NB4 (cell line): Measurements from ENCODE around the gene ZNF518A.

Experiments used
- DNase-seq: peaks from one replicate; pipeline ENCODE4 v3.0.0; 2010; ENCODE audit warnings: low read depth
- H3K4me3 ChIP-seq: one replicate; pipeline ENCODE4 v1.5.1; 2011; ENCODE audit warnings: mild to moderate bottlenecking, low read depth, low read length, moderate library complexity
- CTCF ChIP-seq: IDR thresholded peaks from one replicate; pipeline ENCODE4 v1.5.1; 2012; ENCODE audit warnings: low read depth, low read length
- MAX ChIP-seq: IDR thresholded peaks from 2 replicates; pipeline ENCODE4 v1.6.1; 2011; ENCODE audit warnings: low read depth, low read length
- MYC ChIP-seq: IDR thresholded peaks from 2 replicates; pipeline ENCODE4 v1.6.1; 2011; ENCODE audit warnings: low read depth, low read length
- POLR2A ChIP-seq: IDR thresholded peaks from 2 replicates; pipeline ENCODE4 v1.6.1; 2011; ENCODE audit warnings: mild to moderate bottlenecking; ENCODE audit not compliant: insufficient read length; ENCODE audit errors: extremely low read depth

ZNF518A gene

GRCh38 chr10:96129387-96130325 is at the start of gene ZNF518A:
Gene ZNF518A, plus strand, starts transcription at chr10:96130297. Its CDS starts 26,026 bp downstream, at chr10:96156323.
- peak; percentile 99 for DNase-seq
- peak within 1 kb of the TSS; percentile 80 for H3K4me3 ChIP-seq
- TF ChIP-seq CTCF (no peak), MYC (peak; percentile 96), MAX (peak; percentile 87), POLR2A (peak; percentile 94)

- TF ChIP-seq CTCF = no peak
- TF ChIP-seq MYC = no peak
- TF ChIP-seq MAX = no peak
- no peak for TF ChIP-seq POLR2A
- H3K4me3 ChIP-seq = no peak overlapping the region
- no peak for DNase-seq
Measured at GRCh38 chr10:96082153-96082552, 47.9 kb upstream of the ZNF518A start.

GRCh38 chr10:96082748-96083147 is 47.3 kb upstream of the ZNF518A start:
- no peak for TF ChIP-seq CTCF
- TF ChIP-seq MAX = no peak
- no peak for TF ChIP-seq MYC
- no peak overlapping the region for H3K4me3 ChIP-seq
- DNase-seq = no peak

GRCh38 chr10:96089116-96089515 is 41.0 kb upstream of the ZNF518A start:
- TF ChIP-seq POLR2A = no peak
- TF ChIP-seq MAX = no peak
- no peak for TF ChIP-seq CTCF
- H3K4me3 ChIP-seq = peak overlapping the region; percentile 88
- no peak for DNase-seq

- TF ChIP-seq MYC (peak; percentile 58; the same call in 1 of the 2 replicates), POLR2A (peak; percentile 90), MAX (peak; percentile 56), CTCF (no peak)
- H3K4me3 ChIP-seq = peak overlapping the region; percentile 88
- DNase-seq = peak; percentile 99
Measured at GRCh38 chr10:96089670-96090462, 40.2 kb upstream of the ZNF518A start.
